ENCODE data around the gene APLNR. TPM values are rescaled to one million over a fixed set of nuclear protein-coding genes. Genes with fewer than 3 reads are reported as not detected.

Gene APLNR
- polyA plus RNA-seq, 1 donor (not counting 4 experiments of a cell fraction or from before 2014, with no cell fraction given) = not detected

GRCh38 chr11:57200917-57201316 is 36.1 kb downstream of the APLNR start:
- Histone ChIP-seq H3K4me3 (ENCODE audit: control insufficient read depth in 2 of 3, extremely low read depth in 1 of 3, insufficient read depth in 2 of 3, low read depth in 1 of 3, low read length in 3 of 3) (no peak overlapping the region), H3K27ac (ENCODE audit: control insufficient read depth, insufficient read depth, low read length) (no peak overlapping the region), H3K9me1 (ENCODE audit: control insufficient read depth, extremely low read depth, insufficient read depth, low read length) (no peaks in the 10 kb centered on the region), H3K4me1 (ENCODE audit: control insufficient read depth, extremely low read depth, insufficient read depth, low read length) (no peaks in the 10 kb centered on the region), H3K79me2 (ENCODE audit: control insufficient read depth, insufficient read depth, low read length) (no peaks in the 10 kb centered on the region), H2AFZ (ENCODE audit: control insufficient read depth, low read length) (no peak overlapping the region), H3K4me2 (ENCODE audit: control insufficient read depth, extremely low read depth, insufficient read depth, low read depth, low read length) (no peak overlapping the region), H3K27me3 (ENCODE audit: control insufficient read depth, extremely low read depth, insufficient read depth, low read length) (peaks cover 6% of the 10 kb centered on the region), H3K9ac (ENCODE audit: control insufficient read depth, extremely low read depth, insufficient read depth, low read length) (no peak overlapping the region), H3K36me3 (ENCODE audit: control insufficient read depth in 2 of 2, extremely low read depth in 1 of 2, insufficient read depth in 2 of 2, low read length in 2 of 2) (no peaks in the 10 kb centered on the region), H4K20me1 (ENCODE audit: control insufficient read depth, extremely low read depth, insufficient read depth, low read length) (no peaks in the 10 kb centered on the region), H3K9me3 (ENCODE audit: control insufficient read depth, low read depth, low read length) (no peaks in the 10 kb centered on the region)
- dilution Hi-C loops (cut with MboI; ENCODE audit: extremely low pct_ligation_motif_present, low sequenced_read_pairs) = no loop called here
- FAIRE-seq (no peak), DNase-seq (ENCODE audit: low read depth, low spot score) (no peak)
- TF ChIP-seq, protein P1, sequence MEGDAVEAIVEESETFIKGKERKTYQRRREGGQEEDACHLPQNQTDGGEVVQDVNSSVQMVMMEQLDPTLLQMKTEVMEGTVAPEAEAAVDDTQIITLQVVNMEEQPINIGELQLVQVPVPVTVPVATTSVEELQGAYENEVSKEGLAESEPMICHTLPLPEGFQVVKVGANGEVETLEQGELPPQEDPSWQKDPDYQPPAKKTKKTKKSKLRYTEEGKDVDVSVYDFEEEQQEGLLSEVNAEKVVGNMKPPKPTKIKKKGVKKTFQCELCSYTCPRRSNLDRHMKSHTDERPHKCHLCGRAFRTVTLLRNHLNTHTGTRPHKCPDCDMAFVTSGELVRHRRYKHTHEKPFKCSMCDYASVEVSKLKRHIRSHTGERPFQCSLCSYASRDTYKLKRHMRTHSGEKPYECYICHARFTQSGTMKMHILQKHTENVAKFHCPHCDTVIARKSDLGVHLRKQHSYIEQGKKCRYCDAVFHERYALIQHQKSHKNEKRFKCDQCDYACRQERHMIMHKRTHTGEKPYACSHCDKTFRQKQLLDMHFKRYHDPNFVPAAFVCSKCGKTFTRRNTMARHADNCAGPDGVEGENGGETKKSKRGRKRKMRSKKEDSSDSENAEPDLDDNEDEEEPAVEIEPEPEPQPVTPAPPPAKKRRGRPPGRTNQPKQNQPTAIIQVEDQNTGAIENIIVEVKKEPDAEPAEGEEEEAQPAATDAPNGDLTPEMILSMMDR (optimal IDR thresholded peaks at IDR 0.05 in 1 of 3, IDR thresholded peaks at IDR 0.05 in 1 of 3, conservative IDR thresholded peaks at IDR 0.05 in 1 of 3; ENCODE audit: extremely low read depth in 1 of 3, insufficient read depth in 2 of 3, low read length in 3 of 3) = no peak
- TF ChIP-seq EZH2 (IDR thresholded peaks at IDR 0.05; ENCODE audit: low read length) = no peak

DNA sequence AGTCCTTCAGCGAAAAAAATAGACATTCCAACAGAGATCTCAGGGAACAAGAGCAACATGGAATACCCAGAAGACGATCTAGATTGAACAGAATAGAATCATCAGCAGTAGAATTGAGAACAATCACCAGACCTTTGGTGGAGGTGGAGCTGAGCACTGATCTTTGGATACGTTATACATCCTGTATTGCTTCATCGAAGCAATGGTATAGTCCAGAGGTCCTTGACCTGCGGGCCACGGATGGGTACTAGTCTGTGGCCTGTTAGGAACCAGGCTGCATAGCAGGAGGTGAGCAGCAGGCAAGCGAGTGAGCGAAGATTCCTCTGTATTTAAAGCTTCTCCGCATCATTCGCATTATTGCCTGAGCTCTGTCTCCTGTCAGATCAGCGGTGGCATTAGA is 37.7 kb downstream of the APLNR start:
- H3K9me1 ChIP-seq (ENCODE audit: control insufficient read depth, extremely low read depth, insufficient read depth, low read length) = no peaks in the 10 kb centered on the region
- H2AFZ ChIP-seq (ENCODE audit: control insufficient read depth, low read length) = no peak overlapping the region
- H3K36me3 ChIP-seq (ENCODE audit: control insufficient read depth in 2 of 2, extremely low read depth in 1 of 2, insufficient read depth in 2 of 2, low read length in 2 of 2) = no peaks in the 10 kb centered on the region
- no peak overlapping the region for H3K9ac ChIP-seq (ENCODE audit: control insufficient read depth, extremely low read depth, insufficient read depth, low read length)
- no peak overlapping the region for H3K4me3 ChIP-seq (ENCODE audit: control insufficient read depth in 2 of 3, extremely low read depth in 1 of 3, insufficient read depth in 2 of 3, low read depth in 1 of 3, low read length in 3 of 3)
- H3K79me2 ChIP-seq (ENCODE audit: control insufficient read depth, insufficient read depth, low read length) = no peaks in the 10 kb centered on the region
- DNase-seq (ENCODE audit: low read depth, low spot score) (no peak), FAIRE-seq (no peak)
- TF ChIP-seq, protein P1 (optimal IDR thresholded peaks at IDR 0.05 in 1 of 3, IDR thresholded peaks at IDR 0.05 in 1 of 3, conservative IDR thresholded peaks at IDR 0.05 in 1 of 3; ENCODE audit: extremely low read depth in 1 of 3, insufficient read depth in 2 of 3, low read length in 3 of 3) = no peak
- no peak for TF ChIP-seq EZH2 (IDR thresholded peaks at IDR 0.05; ENCODE audit: low read length)
- no peak overlapping the region for H3K27ac ChIP-seq (ENCODE audit: control insufficient read depth, insufficient read depth, low read length)
- dilution Hi-C loops (cut with MboI; ENCODE audit: extremely low pct_ligation_motif_present, low sequenced_read_pairs) = no loop called here
- H3K27me3 ChIP-seq (ENCODE audit: control insufficient read depth, extremely low read depth, insufficient read depth, low read length) = peaks cover 6% of the 10 kb centered on the region
- no peaks in the 10 kb centered on the region for H4K20me1 ChIP-seq (ENCODE audit: control insufficient read depth, extremely low read depth, insufficient read depth, low read length)
- H3K4me1 ChIP-seq (ENCODE audit: control insufficient read depth, extremely low read depth, insufficient read depth, low read length) = no peaks in the 10 kb centered on the region
- H3K4me2 ChIP-seq (ENCODE audit: control insufficient read depth, extremely low read depth, insufficient read depth, low read depth, low read length) = no peak overlapping the region
- H3K9me3 ChIP-seq (ENCODE audit: control insufficient read depth, low read depth, low read length) = no peaks in the 10 kb centered on the region
